OCI-LY7 (cell line): ENCODE results near the gene PRKCA.

Experiments
- EZH2phosphoT487 ChIP-seq: fragments of 200-600 bp; sonication (generic); IDR thresholded peaks from 2 replicates; pipeline ENCODE4 v1.6.1; 2018; ENCODE audit warnings: low read depth, borderline replicate concordance, mild to moderate bottlenecking, mixed run types, antibody characterized with exemption, low read length, moderate library complexity, mixed read lengths
- TF ChIP-seq, protein P1 (sequence below): fragments of 200-600 bp; sonication (generic); conservative IDR thresholded peaks from 2 replicates; pipeline ENCODE4 v1.5.1; 2014; ENCODE audit warnings: mild to moderate bottlenecking, antibody characterized with exemption, low read length, moderate library complexity, mixed read lengths

DNA sequence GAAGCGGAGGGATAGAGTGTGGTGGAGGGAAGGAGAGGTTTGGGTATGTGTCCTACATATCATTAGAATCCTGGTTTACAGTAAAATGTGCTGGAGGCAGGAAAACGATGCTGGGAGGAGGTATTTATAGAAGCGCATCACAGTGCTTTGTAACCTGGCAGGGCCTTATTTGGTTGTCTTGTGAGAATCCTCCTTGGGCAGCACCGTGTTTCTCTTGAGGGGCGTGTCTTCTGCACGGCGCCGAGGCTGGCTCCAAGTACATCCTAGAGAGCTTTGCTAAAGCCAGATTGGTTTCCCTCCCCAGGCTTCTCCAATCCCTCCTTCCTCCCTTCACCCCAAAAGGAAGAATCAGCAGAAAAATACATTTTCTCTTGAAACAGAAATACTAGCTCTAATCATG, 556.9 kb downstream of the PRKCA start:
- no peak for TF ChIP-seq EZH2phosphoT487
- TF ChIP-seq, protein P1, sequence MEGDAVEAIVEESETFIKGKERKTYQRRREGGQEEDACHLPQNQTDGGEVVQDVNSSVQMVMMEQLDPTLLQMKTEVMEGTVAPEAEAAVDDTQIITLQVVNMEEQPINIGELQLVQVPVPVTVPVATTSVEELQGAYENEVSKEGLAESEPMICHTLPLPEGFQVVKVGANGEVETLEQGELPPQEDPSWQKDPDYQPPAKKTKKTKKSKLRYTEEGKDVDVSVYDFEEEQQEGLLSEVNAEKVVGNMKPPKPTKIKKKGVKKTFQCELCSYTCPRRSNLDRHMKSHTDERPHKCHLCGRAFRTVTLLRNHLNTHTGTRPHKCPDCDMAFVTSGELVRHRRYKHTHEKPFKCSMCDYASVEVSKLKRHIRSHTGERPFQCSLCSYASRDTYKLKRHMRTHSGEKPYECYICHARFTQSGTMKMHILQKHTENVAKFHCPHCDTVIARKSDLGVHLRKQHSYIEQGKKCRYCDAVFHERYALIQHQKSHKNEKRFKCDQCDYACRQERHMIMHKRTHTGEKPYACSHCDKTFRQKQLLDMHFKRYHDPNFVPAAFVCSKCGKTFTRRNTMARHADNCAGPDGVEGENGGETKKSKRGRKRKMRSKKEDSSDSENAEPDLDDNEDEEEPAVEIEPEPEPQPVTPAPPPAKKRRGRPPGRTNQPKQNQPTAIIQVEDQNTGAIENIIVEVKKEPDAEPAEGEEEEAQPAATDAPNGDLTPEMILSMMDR = no peak
